IPS-NIHi7 (cell line): ENCODE data around the gene UPF1.
"Not testable (repeated sequence)": the region's sequence is repeated elsewhere in the genome, so short reads cannot be mapped to it uniquely, and the experiment has no call there.

Experiments used
- DNase-seq: peaks from one replicate; pipeline ENCODE4 v3.0.0; 2012; ENCODE audit warnings: mixed read lengths; ENCODE audit errors: extremely low spot score

The UPF1 gene

GRCh38 chr19:18799389-18799970 lies 32.3 kb upstream of the UPF1 start:
- DNase-seq = no peak

GRCh38 chr19:18800079-18800478 lies 31.7 kb upstream of the UPF1 start:
- DNase-seq = no peak

GRCh38 chr19:18800636-18801035 lies 31.1 kb upstream of the UPF1 start:
- no peak for DNase-seq

- peak; percentile 80 for DNase-seq
Measured at GRCh38 chr19:18802354-18802753, 29.4 kb upstream of the UPF1 start.

- no peak for DNase-seq
Measured at GRCh38 chr19:18803550-18804138, 28.1 kb upstream of the UPF1 start.

GRCh38 chr19:18804139-18804601 lies 27.6 kb upstream of the UPF1 start:
- DNase-seq = no peak

GRCh38 chr19:18804643-18805042 lies 27.1 kb upstream of the UPF1 start:
- no peak for DNase-seq

GRCh38 chr19:18807861-18808331 lies 23.9 kb upstream of the UPF1 start:
- DNase-seq = peak; percentile 6

- DNase-seq = no peak
Measured at GRCh38 chr19:18809149-18809868, 22.4 kb upstream of the UPF1 start.

GRCh38 chr19:18811638-18812037 lies 20.1 kb upstream of the UPF1 start:
- not testable (repeated sequence) for DNase-seq

- no peak for DNase-seq
Measured at GRCh38 chr19:18814063-18814462, 17.7 kb upstream of the UPF1 start.

- no peak for DNase-seq
Measured at GRCh38 chr19:18815673-18816072, 16.1 kb upstream of the UPF1 start.

- DNase-seq = not testable (repeated sequence)
Measured at GRCh38 chr19:18816645-18817044, 15.1 kb upstream of the UPF1 start.

GRCh38 chr19:18817574-18817973 lies 14.2 kb upstream of the UPF1 start:
- DNase-seq = no peak

GRCh38 chr19:18828786-18829185 lies 3.0 kb upstream of the UPF1 start:
- no peak for DNase-seq

- DNase-seq = no peak
Measured at GRCh38 chr19:18830488-18830887, 1.3 kb upstream of the UPF1 start.

GRCh38 chr19:18832306-18833140 lies 764 bp downstream of the UPF1 start:
- DNase-seq = peak; percentile 49

- DNase-seq = no peak
Measured at GRCh38 chr19:18833141-18833476, 1.4 kb downstream of the UPF1 start.

- no peak for DNase-seq
Measured at GRCh38 chr19:18833849-18834643, 2.3 kb downstream of the UPF1 start.

GRCh38 chr19:18834644-18834984 lies 2.9 kb downstream of the UPF1 start:
- DNase-seq = no peak

GRCh38 chr19:18839465-18840287 lies 7.9 kb downstream of the UPF1 start:
- DNase-seq = peak; percentile 36
